Prostate gland (tissue), 2 donors: ENCODE results near the gene BLOC1S4.

Experiments used
- POLR2A ChIP-seq: fragments of 450-650 bp; IDR thresholded peaks from one replicate; pipeline ENCODE4 v1.6.1; 2016; ENCODE audit warnings: antibody characterized with exemption, mild to moderate bottlenecking
- TF ChIP-seq, protein P1 (sequence below), 4 experiments: fragments of 200-600 bp in 2 of 4; fragments of 450-650 bp in 2 of 4; sonication (generic) in 2 of 4; IDR thresholded peaks; 1 replicate in 3 of 4; 2 replicates in 1 of 4; pipeline ENCODE4 v1.5.1; 2016 to 2019; ENCODE audit warnings: antibody characterized with exemption in 4 of 4, mild to moderate bottlenecking in 2 of 4, moderate library complexity in 2 of 4

GRCh38 chr4:6709230-6710114 is 6.5 kb upstream of the BLOC1S4 start, which contains the start of gene MRFAP1L1:
- TF ChIP-seq, protein P1, sequence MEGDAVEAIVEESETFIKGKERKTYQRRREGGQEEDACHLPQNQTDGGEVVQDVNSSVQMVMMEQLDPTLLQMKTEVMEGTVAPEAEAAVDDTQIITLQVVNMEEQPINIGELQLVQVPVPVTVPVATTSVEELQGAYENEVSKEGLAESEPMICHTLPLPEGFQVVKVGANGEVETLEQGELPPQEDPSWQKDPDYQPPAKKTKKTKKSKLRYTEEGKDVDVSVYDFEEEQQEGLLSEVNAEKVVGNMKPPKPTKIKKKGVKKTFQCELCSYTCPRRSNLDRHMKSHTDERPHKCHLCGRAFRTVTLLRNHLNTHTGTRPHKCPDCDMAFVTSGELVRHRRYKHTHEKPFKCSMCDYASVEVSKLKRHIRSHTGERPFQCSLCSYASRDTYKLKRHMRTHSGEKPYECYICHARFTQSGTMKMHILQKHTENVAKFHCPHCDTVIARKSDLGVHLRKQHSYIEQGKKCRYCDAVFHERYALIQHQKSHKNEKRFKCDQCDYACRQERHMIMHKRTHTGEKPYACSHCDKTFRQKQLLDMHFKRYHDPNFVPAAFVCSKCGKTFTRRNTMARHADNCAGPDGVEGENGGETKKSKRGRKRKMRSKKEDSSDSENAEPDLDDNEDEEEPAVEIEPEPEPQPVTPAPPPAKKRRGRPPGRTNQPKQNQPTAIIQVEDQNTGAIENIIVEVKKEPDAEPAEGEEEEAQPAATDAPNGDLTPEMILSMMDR (IDR thresholded peaks at IDR 0.05), result no peak
- TF ChIP-seq POLR2A, result peak; percentile 51
